Keratinocyte (primary cell): ENCODE measurements around the gene CRYBB1.

ENCODE experiments used
- CTCF ChIP-seq, 3 experiments: IDR thresholded peaks in 1 of 3; conservative IDR thresholded peaks in 1 of 3; optimal IDR thresholded peaks in 1 of 3; 2 replicates in 2 of 3; 3 replicates in 1 of 3; pipeline versions ENCODE3 to v1.5.1; 2011; ENCODE audit warnings: low read length in 3 of 3, mild to moderate bottlenecking in 3 of 3, moderate library complexity in 2 of 3, control low read depth in 1 of 3, inconsistent platforms in 1 of 3; ENCODE audit not compliant: insufficient read depth in 2 of 3; ENCODE audit errors: extremely low read depth in 1 of 3
- EZH2 ChIP-seq: IDR thresholded peaks from one replicate; pipeline ENCODE4 v1.6.1; 2012; ENCODE audit warnings: inconsistent platforms, mild to moderate bottlenecking, low read length, moderate library complexity

- TF ChIP-seq EZH2 (no peak), CTCF (optimal IDR thresholded peaks at IDR 0.05 in 1 of 3, IDR thresholded peaks at IDR 0.05 in 1 of 3, conservative IDR thresholded peaks at IDR 0.05 in 1 of 3; ENCODE audit: extremely low read depth in 1 of 3, insufficient read depth in 2 of 3, low read length in 3 of 3) (no peak)
Observed at GRCh38 chr22:26620197-26620596, 2.4 kb upstream of the CRYBB1 start.
